ENCODE measurements around the gene M1AP. TPM values are rescaled to one million over a fixed set of nuclear protein-coding genes. Genes with fewer than 3 reads are reported as not detected.
A peak's percentile ranks its signal among the peaks of the same experiment; 100 is the strongest.

Gene M1AP
- total RNA-seq, 1 donor from 2014 or later: 0.77 TPM

- Mint-ChIP-seq H3K4me1 (peaks cover 39% of the 10 kb centered on the region), H3K36me3 (ENCODE audit: low read depth) (peaks cover 17% of the 10 kb centered on the region), H3K27me3 (ENCODE audit: low read depth) (peaks cover 3% of the 10 kb centered on the region), H3K9me3 (peaks cover 2% of the 10 kb centered on the region), H3K4me3 (peak within 1 kb of the TSS; percentile 98), H3K27ac (ENCODE audit: unreplicated experiment) (peak within 1 kb of the TSS; percentile 98)
- TF ChIP-seq CTCF (conservative IDR thresholded peaks at IDR 0.05): no peak
- peak; percentile 93 for DNase-seq (ENCODE audit: low read depth, low spot score)
Observed at GRCh38 chr2:74529357-74530238, 118.5 kb downstream of the M1AP start, which contains the start of the genes AUP1 and HTRA2. Gene AUP1 (minus strand): TSS chr2:74529706. CDS start chr2:74529629, 77 bp downstream. Gene HTRA2 (plus strand): TSS chr2:74529933. CDS start chr2:74530007, 74 bp downstream.

- H3K36me3 Mint-ChIP-seq (ENCODE audit: low read depth): peaks cover 17% of the 10 kb centered on the region
Observed at GRCh38 chr2:74528600-74529356, 119.4 kb downstream of the M1AP start.

GRCh38 chr2:74527741-74528140, 120.4 kb downstream of the M1AP start:
- Mint-ChIP-seq H3K9me3 (peaks cover 2% of the 10 kb centered on the region), H3K4me1 (peaks cover 38% of the 10 kb centered on the region), H3K27ac (ENCODE audit: unreplicated experiment) (no peak overlapping the region), H3K36me3 (ENCODE audit: low read depth) (peaks cover 14% of the 10 kb centered on the region), H3K4me3 (peak overlapping the region; percentile 98), H3K27me3 (ENCODE audit: low read depth) (peaks cover 14% of the 10 kb centered on the region)
- DNase-seq (ENCODE audit: low read depth, low spot score): no peak
- TF ChIP-seq CTCF (conservative IDR thresholded peaks at IDR 0.05): no peak

More at GRCh38 chr2:74528600-74529356, 119.4 kb downstream of the M1AP start:
- TF ChIP-seq CTCF (conservative IDR thresholded peaks at IDR 0.05): no peak
- Mint-ChIP-seq H3K27me3 (ENCODE audit: low read depth) (peaks cover 6% of the 10 kb centered on the region), H3K9me3 (peaks cover 2% of the 10 kb centered on the region), H3K4me3 (peak overlapping the region; percentile 98), H3K4me1 (peaks cover 39% of the 10 kb centered on the region), H3K27ac (ENCODE audit: unreplicated experiment) (peak overlapping the region; percentile 98)
- DNase-seq (ENCODE audit: low read depth, low spot score): no peak

GRCh38 chr2:74526649-74527230, 121.4 kb downstream of the M1AP start:
- H3K4me3 Mint-ChIP-seq: peak overlapping the region; percentile 90

More at GRCh38 chr2:74526649-74527230, 121.4 kb downstream of the M1AP start:
- peaks cover 14% of the 10 kb centered on the region for H3K36me3 Mint-ChIP-seq (ENCODE audit: low read depth)
- DNase-seq (ENCODE audit: low read depth, low spot score): no peak
- peaks cover 2% of the 10 kb centered on the region for H3K9me3 Mint-ChIP-seq
- H3K27me3 Mint-ChIP-seq (ENCODE audit: low read depth): peaks cover 24% of the 10 kb centered on the region
- no peak overlapping the region for H3K27ac Mint-ChIP-seq (ENCODE audit: unreplicated experiment)
- no peak for TF ChIP-seq CTCF (conservative IDR thresholded peaks at IDR 0.05)
- peaks cover 28% of the 10 kb centered on the region for H3K4me1 Mint-ChIP-seq

All from neural crest cell (in vitro differentiated cells).